GM19099 (cell line): ENCODE data around the gene INSYN2B.

ENCODE experiments used
- POLR2A ChIP-seq: IDR thresholded peaks from 3 replicates; pipeline ENCODE4 v1.6.1; 2011; ENCODE audit warnings: low read depth; ENCODE audit not compliant: insufficient read length; ENCODE audit errors: extremely low read depth

The INSYN2B gene

DNA sequence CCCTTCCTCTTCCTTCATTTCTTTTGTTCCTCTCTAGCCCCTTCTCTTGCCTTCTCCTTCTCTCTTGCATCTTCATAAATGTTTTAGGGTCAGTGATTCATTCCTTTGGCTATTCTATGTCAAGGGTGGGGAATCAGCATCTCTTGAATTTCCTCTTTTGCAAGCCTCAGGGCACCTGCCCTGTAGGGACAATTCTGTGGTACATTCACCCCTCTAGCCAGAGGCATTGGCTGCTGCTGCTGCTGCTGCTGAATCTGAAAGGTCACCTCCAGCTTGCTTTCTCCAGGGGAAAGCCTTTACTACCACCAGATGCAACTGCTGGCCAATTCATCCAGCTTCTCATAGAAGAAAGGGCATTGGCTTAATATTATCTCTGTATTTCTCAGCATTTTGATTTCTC is 87.3 kb downstream of the INSYN2B start:
- TF ChIP-seq POLR2A, result no peak

DNA sequence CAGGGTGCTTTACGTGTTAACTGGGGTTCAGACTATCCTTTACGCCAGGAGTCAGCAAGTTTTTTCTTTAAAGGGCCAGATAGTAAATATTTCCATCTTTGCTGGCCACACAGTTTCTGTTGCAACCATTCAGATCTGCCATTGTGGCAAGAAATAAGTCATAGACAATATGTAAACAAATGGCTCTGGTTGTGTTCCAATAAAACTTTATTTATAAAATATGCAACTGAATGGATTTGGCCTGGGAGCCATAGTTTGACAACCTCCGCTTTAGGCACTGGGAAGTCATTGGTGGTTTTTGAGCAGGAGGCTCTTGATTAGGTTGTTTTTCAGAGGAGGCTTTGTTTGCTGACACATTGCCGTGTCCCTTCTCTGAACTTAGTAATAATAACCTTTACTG is 90.7 kb downstream of the INSYN2B start:
- TF ChIP-seq POLR2A, result no peak

DNA sequence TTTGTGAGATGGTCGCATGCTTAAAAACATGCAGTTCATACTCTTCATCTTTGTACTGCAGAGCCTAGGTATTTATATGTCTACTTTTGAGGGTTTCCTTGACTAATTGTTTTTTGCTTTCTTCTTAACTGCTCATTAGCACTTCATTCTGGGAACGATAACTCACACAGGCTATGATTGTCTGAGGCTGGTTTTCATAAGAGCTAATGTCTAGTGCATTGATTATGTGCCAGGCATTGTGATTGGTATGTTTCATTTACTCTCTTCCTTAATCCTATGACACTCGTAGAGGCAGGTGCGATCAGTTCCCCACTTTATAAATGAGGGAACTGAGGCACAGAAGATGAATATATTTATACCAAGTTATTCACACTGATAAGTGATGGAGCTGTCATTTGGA is 93.6 kb downstream of the INSYN2B start:
- no peak for TF ChIP-seq POLR2A

DNA sequence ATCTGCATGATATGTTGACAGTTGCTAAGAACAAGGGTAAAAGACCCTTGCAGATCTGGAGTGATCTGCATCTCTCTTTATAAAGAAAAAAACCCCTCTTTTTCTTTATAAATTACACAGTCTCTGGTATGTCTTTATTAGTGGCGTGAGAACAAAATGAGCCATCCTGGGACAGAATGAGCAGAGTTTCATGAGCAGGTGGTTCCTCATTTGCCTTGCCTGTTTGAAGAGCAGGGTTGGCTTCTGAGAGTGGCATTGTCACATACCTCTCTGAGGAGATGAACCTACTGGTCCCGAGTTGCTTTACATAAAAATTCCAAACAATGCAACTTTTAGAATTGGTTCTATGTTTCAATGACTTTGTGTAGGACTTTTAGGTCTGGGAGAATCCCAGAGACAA is 94.3 kb downstream of the INSYN2B start:
- TF ChIP-seq POLR2A, result no peak

DNA sequence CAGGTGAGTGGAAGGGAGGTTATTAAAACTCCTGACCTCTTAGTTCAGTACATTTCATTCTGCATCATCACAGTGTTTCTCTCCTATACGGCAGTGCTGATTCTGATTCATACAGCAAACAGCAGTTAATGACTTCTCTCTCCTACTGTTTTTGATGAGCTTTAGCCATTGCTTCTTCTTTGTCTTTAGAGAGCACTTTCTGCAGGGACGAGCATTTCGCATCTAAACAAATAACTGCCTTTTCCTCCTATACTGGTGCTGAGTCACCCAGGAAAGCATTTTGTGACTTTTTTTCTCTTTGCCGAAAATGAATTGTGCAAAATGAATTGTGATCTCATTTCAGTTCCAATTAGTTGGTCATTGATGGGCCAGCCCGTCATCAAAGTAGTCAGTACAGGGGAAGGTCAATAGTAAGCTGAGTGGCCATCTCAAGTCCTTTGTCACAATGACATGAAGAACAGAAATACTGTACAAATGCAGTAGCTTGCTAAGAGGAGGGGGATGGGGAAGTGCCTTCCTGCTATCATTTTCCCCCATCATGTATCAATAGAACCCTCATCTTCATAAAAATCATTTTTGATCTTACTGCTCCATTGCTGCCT is 98.5 kb downstream of the INSYN2B start:
- TF ChIP-seq POLR2A, result no peak

DNA sequence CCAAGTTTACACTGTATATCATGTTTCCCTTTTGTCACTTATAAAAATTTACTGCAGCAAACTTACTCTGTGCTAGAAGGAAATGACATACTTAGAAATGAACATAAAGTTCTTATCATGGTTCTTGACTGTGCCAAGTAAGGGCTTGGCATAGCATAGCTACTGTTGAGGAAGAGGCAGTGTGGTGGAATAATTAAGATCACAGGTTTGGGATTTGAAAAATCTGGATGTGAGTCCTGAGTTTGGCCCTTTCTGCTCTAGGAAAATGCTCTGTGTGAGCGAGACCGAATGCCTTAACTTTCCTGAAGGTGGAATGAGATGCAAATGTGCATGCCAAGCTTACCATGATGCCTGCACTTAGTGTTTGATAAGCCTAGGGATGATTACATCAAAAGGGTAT is 99.5 kb downstream of the INSYN2B start:
- no peak for TF ChIP-seq POLR2A

DNA sequence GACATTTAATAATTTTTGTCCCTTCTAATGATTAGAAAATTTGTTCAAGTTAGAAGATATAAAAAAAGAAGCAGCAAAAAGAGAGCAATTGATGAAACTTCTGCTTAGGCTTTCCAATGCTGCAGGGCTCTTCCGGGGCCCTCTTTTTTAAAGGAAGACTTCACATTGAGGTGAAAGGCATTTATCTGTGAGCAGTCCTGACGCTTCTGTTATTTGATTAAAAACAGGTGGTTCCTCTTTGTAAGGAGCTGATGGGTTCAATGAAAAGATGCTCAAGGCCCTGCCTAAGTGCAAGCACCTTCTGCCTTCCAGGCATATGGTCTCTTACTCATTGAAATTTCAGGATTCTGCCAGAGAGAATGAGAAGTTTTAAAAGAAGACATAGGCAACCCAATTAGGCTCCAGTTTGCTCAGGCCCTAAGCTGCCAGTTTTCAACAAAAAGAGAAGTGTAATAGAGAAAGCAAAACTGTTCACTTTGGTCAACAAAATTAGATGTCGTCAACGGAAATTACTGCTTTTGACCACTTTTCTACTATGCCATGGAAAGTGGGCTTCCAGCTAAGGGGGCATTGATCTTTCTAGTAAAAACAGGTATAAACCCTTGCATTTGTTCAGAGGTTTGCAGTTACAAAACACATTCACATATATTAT is 100.2 kb downstream of the INSYN2B start:
- no peak for TF ChIP-seq POLR2A

DNA sequence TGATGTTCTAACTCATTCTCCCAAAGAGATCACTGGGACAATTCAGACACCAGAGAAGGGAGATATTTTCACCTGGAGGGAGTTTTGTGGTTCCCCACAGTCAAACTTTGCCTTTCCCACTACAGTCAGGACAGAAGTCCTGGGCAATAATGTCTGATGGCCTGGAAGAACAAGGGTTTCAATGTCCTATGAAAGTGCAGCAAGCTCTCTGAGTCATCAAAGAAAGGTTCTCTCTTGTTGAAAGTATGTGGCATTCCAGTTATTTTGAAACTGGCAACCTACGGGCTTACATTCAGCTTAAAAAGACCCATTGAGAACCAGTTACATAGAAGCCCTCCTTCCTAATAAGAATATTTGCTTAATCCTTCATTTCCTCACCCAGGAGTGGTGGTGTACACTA is 103.9 kb downstream of the INSYN2B start:
- TF ChIP-seq POLR2A, result no peak

DNA sequence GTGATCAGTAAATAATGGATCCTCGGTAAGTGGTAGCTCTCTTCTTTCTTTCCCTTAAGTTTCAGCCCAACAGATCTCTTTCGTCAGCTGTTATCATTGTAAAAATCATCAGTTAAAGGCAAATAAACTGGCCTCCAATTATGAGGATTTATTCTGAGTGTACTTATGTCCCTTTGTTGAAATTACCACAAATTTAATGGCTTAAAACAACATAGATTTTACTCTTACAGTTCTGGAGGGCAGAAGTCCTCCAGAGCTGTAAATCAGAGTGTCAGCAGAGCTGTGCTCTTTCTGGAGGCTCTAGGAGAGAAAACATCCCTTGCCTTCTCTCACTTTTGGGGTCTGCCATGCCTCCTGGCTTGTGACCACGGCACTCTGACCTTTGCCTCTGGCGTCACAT is 104.6 kb downstream of the INSYN2B start:
- no peak for TF ChIP-seq POLR2A

DNA sequence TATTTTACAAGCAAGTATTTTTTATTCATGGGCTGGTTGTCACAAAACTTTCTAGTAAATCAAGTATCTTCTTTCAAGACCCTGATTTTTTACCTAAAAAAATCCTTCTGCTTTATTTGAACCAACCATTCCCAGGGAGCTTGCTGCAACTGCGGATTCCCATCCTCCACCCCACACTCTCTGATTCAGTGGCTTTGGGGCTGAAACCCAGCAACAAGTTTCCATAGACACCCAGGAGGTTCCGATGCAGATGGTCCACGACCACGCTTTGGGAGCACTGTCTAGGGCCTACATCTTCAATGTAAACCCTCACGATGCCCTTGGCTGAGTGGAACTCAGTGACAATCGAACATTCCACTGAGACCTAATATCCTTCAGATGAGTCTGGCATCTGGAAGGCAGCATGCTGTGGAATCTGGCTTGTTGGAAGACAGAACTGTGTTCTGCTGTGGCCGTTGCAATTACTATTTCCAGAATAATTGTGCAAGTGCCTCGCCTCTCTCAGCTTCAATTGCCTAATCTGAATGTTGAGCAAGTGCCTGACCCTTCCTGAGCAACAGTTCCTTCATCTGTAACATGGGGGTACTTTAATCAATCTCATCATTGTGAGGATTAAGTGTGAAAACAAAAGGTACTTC is 105.1 kb downstream of the INSYN2B start:
- TF ChIP-seq POLR2A, result no peak

DNA sequence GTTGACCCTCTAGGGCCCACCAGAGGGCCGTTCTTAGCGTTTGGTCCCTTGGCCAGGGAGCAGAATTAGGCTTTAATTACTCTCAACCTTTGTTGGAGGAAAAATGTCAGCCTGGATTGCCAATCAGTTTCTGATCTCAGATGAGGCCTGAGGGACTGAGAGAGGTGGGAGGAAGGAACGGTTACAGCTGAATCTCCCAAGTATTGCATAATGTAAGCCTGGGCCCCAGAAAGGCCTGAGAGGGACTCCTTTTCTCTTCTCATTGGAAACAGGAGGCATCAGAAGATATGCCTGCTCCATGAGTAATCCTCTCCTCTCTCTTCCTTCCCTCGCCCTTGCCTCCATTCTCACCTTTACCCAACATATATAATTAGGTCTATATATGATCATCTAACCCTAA is 105.7 kb downstream of the INSYN2B start:
- TF ChIP-seq POLR2A, result no peak

DNA sequence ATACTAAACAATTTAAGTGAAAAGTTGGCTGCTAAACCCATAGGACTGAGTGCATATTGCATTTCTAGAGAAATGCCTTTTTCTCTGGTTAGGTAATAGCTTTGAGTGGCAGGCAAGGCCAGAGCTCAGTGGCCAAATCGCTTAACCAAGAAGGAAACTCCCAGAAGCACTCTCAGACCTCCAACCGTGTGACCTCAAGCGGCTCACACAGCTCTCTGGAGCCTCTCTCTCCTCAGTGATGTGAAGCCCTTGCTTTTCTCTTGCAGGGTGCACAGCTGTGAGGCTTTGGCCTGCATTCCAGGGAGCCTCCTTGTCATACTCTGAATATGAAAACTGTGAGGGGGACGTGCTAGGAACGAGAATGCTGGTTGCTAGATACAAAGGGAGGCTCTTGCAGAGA is 106.7 kb downstream of the INSYN2B start:
- TF ChIP-seq POLR2A, result no peak

DNA sequence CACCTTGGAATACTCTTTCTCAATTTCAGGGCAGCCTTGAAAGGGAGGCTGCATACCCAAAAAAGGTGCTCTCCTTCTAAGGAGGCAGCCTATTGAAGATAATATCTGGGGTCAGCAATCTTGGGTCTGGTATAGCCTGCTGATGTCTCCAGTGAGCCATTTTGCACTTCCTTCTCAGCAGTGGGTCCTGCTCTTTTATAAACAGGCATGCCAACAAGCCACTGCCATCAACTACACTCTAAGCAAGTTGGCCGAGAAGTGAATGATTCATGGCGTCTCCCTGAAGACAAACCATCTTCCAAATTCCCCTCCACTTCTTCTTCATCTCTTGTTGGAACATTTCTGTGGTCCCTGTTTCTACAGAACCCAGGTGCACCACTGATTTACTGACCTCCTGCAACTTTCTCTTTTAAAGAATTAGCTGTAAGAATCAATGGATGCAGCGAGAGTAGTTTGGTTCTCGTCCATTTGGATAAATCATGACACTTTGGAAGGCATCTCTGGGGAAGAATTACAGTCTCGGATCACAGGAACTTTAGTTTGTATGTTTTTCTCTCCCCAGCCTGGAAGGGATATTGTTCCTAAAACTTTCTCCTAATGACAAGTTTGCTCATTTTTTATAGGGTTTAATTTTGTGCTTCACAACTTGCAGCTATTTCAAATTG is 108.3 kb downstream of the INSYN2B start:
- TF ChIP-seq POLR2A, result no peak

DNA sequence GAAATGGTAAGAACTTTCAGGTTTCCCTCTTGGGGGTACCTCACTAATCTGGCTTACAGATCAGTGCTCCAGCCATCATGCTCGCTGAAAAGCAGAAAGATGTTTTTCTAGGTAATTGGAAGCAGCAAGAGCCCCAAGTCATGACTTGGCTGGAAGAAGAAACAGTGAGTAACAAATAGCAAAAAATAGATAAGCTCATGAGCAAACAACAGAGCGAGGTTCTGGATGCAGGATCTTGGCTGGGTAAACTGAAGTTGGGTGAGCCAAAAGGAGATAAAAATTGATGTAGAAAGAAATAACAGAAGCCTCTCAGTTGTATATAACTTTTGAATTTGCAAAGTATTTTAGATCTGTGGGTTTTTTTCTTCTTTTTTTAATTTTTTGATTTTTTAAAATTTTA is 110.1 kb downstream of the INSYN2B start:
- no peak for TF ChIP-seq POLR2A

DNA sequence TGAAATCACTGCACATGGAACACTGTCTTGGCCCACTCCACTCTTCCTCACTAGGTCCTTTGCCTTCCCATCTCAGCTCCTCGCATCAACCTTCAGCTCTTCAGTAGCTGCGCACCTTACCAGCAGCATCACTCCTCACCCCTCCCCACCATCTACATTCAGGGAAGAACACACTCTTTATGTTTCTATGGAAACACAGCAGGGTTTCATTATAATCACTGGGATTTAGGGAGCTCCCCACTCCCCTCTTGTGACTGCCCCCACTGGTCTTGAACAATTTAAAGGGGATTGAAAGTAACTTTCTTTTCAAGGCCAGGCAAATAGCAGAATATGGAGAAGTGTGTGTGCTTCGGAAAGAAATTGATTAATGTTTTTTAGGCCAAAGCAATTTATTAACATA is 111.2 kb downstream of the INSYN2B start:
- TF ChIP-seq POLR2A, result no peak

DNA sequence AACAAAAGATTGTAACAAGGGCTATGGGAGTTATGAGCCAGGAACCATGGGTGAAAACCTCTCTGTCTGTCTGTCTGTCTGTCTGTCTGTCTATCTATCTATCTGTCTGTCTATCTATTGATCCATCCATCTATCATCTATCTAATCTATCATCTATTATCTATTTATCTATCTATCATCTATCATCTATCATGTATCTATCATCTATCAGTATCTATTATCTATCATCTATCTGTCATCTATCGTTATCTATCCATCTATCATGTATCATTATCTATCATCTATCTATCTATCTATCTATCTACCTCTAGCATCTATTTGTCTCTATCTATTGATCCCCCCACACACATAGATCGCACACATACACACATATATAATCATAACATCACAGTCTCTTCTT is 112.9 kb downstream of the INSYN2B start:
- no peak for TF ChIP-seq POLR2A
